ENCODE measurements around the gene GUCA2B.

Gene GUCA2B

DNA sequence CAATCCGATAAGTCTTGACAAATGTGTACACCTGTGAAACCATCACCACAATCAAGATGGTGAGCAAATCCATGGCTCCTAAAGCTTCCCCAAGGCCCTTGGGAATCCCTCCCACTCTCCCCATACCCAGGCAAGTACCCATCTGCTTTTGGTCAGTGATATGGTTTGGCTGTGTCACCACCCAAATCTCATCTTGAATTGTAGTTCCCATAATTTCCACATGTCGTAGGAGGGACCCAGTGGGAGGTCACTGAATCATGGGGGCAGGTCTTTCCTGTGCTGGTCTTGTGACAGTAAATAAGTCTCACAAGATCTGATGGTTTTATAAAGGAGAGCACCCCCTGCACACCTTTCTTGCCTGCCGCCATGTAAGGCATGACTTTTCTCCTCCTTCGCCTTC, 14.6 kb upstream of the GUCA2B start:
- H3K4me3 ChIP-seq (ENCODE audit: low read depth, low read length) = no peak overlapping the region
- in situ Hi-C loops (cut with HindIII; ENCODE audit: low sequenced_read_pairs) = no loop called here
- TF ChIP-seq CTCF (IDR thresholded peaks at IDR 0.05; ENCODE audit: low read depth, low read length, missing control alignments) = no peak
- no peak for DNase-seq (ENCODE audit: low read depth)

DNA sequence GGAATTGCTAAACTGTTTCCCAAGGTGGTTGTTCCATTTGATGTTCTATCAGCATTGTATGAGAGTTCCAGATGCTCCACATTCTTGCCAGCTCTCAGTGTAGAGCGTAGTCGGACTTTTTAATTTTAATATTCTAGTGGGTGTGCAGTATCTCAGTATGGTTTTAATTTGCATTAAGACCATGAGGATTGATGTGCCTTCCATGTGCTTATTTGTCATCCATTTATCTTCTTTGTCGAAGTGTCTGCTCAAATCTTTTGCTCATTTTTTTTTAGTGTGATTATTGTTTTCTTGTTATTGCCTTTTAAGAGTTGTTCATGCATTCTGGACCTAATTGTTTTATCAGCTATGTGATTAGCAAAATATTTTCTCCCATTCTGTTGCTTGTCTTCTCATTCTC, 13.8 kb upstream of the GUCA2B start:
- no peak for TF ChIP-seq CTCF (IDR thresholded peaks at IDR 0.05; ENCODE audit: low read depth, low read length, missing control alignments)
- in situ Hi-C loops (cut with HindIII; ENCODE audit: low sequenced_read_pairs) = no loop called here
- H3K4me3 ChIP-seq (ENCODE audit: low read depth, low read length) = no peak overlapping the region
- no peak for DNase-seq (ENCODE audit: low read depth)

- no peak overlapping the region for H3K4me3 ChIP-seq (ENCODE audit: low read depth, low read length)
- no peak for TF ChIP-seq CTCF (IDR thresholded peaks at IDR 0.05; ENCODE audit: low read depth, low read length, missing control alignments)
- DNase-seq (ENCODE audit: low read depth) = no peak
- in situ Hi-C loops (cut with HindIII; ENCODE audit: low sequenced_read_pairs) = no loop called here
Measured at GRCh38 chr1:42140191-42140590, 13.0 kb upstream of the GUCA2B start.

- in situ Hi-C loops (cut with HindIII; ENCODE audit: low sequenced_read_pairs) = no loop called here
- DNase-seq (ENCODE audit: low read depth) = no peak
- no peak for TF ChIP-seq CTCF (IDR thresholded peaks at IDR 0.05; ENCODE audit: low read depth, low read length, missing control alignments)
- no peak overlapping the region for H3K4me3 ChIP-seq (ENCODE audit: low read depth, low read length)
Measured at GRCh38 chr1:42141978-42142377, 11.2 kb upstream of the GUCA2B start.

DNA sequence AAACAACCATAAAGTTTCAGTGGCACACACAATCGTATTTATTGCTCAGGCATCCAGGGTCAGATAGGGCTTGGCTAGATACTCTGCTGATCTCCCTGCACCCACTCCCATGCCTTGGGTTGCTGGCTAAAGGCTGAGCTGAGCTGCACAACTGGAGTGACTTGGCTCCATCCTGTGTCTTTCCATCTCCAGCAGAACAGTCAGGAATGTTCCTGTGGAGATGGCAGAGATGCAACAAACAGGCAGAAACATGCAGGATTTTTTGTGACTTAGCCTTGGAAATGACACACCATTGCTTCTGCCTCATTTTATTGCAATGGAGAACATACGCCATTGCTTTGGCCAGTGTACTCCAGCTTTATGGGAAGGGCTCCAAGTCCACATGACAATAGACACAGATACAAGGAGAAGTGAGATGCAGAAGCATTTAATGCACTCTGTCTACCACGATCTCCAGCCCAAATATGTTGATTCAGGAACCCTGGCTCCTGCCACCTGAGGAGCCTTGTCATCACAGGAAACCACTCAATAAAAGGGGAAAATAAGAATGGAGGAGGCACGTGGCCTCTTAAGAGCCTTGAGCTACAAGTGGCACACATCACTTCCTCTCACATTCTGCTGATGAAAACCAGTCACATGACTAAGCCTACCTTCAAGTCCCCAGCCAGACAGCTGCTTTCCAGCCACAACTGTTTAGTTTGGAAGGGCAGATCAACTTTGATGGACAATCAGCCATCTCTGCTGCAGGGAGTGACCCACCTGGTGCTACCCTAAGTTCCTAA, 10.1 kb upstream of the GUCA2B start:
- in situ Hi-C loops (cut with HindIII; ENCODE audit: low sequenced_read_pairs) = no loop called here
- TF ChIP-seq CTCF (IDR thresholded peaks at IDR 0.05; ENCODE audit: low read depth, low read length, missing control alignments) = no peak
- DNase-seq (ENCODE audit: low read depth) = no peak
- H3K4me3 ChIP-seq (ENCODE audit: low read depth, low read length) = no peak overlapping the region

DNA sequence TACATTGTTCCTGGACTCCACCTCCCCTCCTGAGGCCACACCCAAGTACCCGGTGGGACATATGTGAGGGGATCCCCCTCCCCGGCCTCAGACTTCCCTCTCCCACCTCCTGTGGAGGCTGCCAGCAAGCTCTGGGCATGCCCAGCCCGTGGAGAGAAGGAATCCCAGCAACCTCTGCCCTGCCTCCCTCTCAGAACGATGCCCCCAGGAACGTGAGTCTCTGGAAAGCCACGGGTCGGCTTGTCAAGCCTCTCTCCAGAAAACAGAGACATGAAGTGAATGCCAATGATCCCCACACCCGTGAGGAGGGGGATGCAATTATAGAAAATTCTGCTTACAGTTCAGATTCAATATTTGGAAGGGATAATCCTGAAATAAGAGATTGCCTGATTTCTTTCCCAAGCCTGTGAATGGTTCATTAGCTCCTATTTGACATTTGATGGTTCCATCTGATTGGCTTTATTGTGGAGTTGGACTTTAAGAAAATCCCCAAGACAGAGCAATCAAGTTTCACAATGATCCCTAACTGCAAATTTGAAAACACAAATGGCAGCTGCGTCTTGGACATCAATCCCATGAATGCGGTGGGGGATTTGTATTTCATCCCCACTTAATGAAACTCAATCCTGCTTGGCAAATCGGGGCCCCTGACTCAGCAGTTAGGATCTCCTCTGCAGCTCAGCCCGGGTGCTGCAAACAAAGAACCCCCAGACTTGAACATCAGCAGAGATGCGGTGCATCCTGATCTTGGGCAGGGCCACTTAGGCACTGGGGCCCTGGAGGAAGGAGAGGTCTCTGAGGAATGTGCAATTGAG, 9.1 kb upstream of the GUCA2B start:
- no peak overlapping the region for H3K4me3 ChIP-seq (ENCODE audit: low read depth, low read length)
- in situ Hi-C loops (cut with HindIII; ENCODE audit: low sequenced_read_pairs) = no loop called here
- DNase-seq (ENCODE audit: low read depth) = no peak
- no peak for TF ChIP-seq CTCF (IDR thresholded peaks at IDR 0.05; ENCODE audit: low read depth, low read length, missing control alignments)
